Neuronal stem cell (in vitro differentiated cells): ENCODE measurements around the gene THNSL1.

Experiments used
- DNase-seq: peaks from one replicate; pipeline ENCODE4 v3.0.0-alpha.2; 2013; ENCODE audit warnings: low spot score
- H2AFZ ChIP-seq: one replicate; pipeline ENCODE4 v1.6.1; 2013; ENCODE audit warnings: mild to moderate bottlenecking, low read length, inconsistent platforms
- H2AK5ac ChIP-seq: 2 replicates; pipeline ENCODE4 v1.6.1; 2013; ENCODE audit warnings: low read depth, mild to moderate bottlenecking, inconsistent platforms, low read length, moderate library complexity, mixed read lengths
- H2BK120ac ChIP-seq: 2 replicates; pipeline ENCODE4 v1.6.1; 2013; ENCODE audit warnings: low read depth, mild to moderate bottlenecking, inconsistent platforms, low read length, moderate library complexity, mixed read lengths
- H2BK12ac ChIP-seq: one replicate; pipeline ENCODE4 v1.6.1; 2013; ENCODE audit warnings: low read length, inconsistent platforms
- H2BK15ac ChIP-seq: 2 replicates; pipeline ENCODE4 v1.6.1; 2013; ENCODE audit warnings: mild to moderate bottlenecking, low read length, inconsistent platforms, mixed read lengths
- H2BK5ac ChIP-seq: one replicate; pipeline ENCODE4 v1.6.1; 2013; ENCODE audit warnings: inconsistent platforms, mild to moderate bottlenecking, low read length, moderate library complexity
- H3K14ac ChIP-seq: one replicate; pipeline ENCODE4 v1.6.1; 2013; ENCODE audit warnings: low read length, inconsistent platforms
- H3K18ac ChIP-seq: 2 replicates; pipeline ENCODE4 v1.6.1; 2013; ENCODE audit warnings: low read length, inconsistent platforms
- H3K23ac ChIP-seq: 2 replicates; pipeline ENCODE4 v1.6.1; 2013; ENCODE audit warnings: low read depth, mild to moderate bottlenecking, mixed read lengths, low read length, inconsistent platforms; ENCODE audit not compliant: poor library complexity
- H3K27ac ChIP-seq: replicated peaks from 3 replicates; pipeline ENCODE4 v1.5.1; 2013; ENCODE audit warnings: low read length, inconsistent platforms
- H3K27me3 ChIP-seq, 3 experiments: 2 replicates each; pipeline ENCODE4 v1.6.1; 2013; ENCODE audit warnings: low read length in 3 of 3, mild to moderate bottlenecking in 2 of 3, inconsistent platforms in 1 of 3, low read depth in 1 of 3, mixed read lengths in 1 of 3, moderate library complexity in 1 of 3; ENCODE audit not compliant: control insufficient read depth in 3 of 3, insufficient read depth in 3 of 3
- H3K36me3 ChIP-seq, 2 donors: replicated peaks in 1 of 2; 2 replicates each; pipeline ENCODE4 v1.6.1; 2013; ENCODE audit warnings: low read length in 2 of 2; ENCODE audit not compliant: control insufficient read depth in 2 of 2, insufficient read depth in 2 of 2
- H3K4ac ChIP-seq: 2 replicates; pipeline ENCODE4 v1.6.1; 2013; ENCODE audit warnings: inconsistent platforms, mild to moderate bottlenecking, low read length, moderate library complexity
- H3K4me1 ChIP-seq, 2 donors: 1 replicate in 1 of 2; 2 replicates in 1 of 2; pipeline ENCODE4 v1.6.1; 2013; ENCODE audit warnings: low read length in 2 of 2, low read depth in 1 of 2; ENCODE audit not compliant: control insufficient read depth in 2 of 2, insufficient read depth in 1 of 2
- H3K4me2 ChIP-seq: one replicate; pipeline ENCODE4 v1.6.1; 2013; ENCODE audit warnings: mild to moderate bottlenecking, low read length, inconsistent platforms; ENCODE audit not compliant: insufficient read depth, poor library complexity, severe bottlenecking
- H3K4me3 ChIP-seq, 2 donors: 2 replicates each; pipeline ENCODE4 v1.5.1; 2013; ENCODE audit warnings: low read length in 2 of 2, mild to moderate bottlenecking in 2 of 2, inconsistent platforms in 1 of 2, moderate library complexity in 1 of 2
- H3K79me1 ChIP-seq: one replicate; pipeline ENCODE4 v1.6.1; 2013; ENCODE audit warnings: low read depth, mild to moderate bottlenecking, inconsistent platforms, low read length, moderate library complexity
- H3K9ac ChIP-seq: one replicate; pipeline ENCODE4 v1.6.1; 2013; ENCODE audit warnings: mild to moderate bottlenecking, low read depth, low read length, inconsistent platforms; ENCODE audit not compliant: poor library complexity
- H3K9me3 ChIP-seq, 2 donors: replicated peaks in 1 of 2; 2 replicates each; pipeline versions ENCODE3 to v1.6.1; 2013; ENCODE audit warnings: low read length in 2 of 2, mild to moderate bottlenecking in 2 of 2, inconsistent platforms in 1 of 2, low read depth in 1 of 2, mixed read lengths in 1 of 2, moderate library complexity in 1 of 2; ENCODE audit not compliant: control insufficient read depth in 2 of 2, insufficient read depth in 1 of 2
- H4K8ac ChIP-seq: one replicate; pipeline ENCODE4 v1.6.1; 2013; ENCODE audit warnings: low read depth, mild to moderate bottlenecking, inconsistent platforms, low read length, moderate library complexity
- H4K91ac ChIP-seq: one replicate; pipeline ENCODE4 v1.6.1; 2013; ENCODE audit warnings: low read length, low read depth, mild to moderate bottlenecking, inconsistent platforms; ENCODE audit not compliant: poor library complexity
- WGBS, 2 donors: extraction: QIAGEN DNeasy Blood & Tissue Kit; methylation state at CpG; one replicate each; pipeline ENCODE4 v1.1.7; 2013; ENCODE audit warnings: missing lambda C conversion rate in 2 of 2, mixed read lengths in 1 of 2; ENCODE audit not compliant: insufficient read length in 2 of 2, insufficient replicate concordance in 1 of 2; ENCODE audit errors: extremely low coverage in 2 of 2; 5-methylcytosine and 5-hydroxymethylcytosine counted together

Gene THNSL1

DNA sequence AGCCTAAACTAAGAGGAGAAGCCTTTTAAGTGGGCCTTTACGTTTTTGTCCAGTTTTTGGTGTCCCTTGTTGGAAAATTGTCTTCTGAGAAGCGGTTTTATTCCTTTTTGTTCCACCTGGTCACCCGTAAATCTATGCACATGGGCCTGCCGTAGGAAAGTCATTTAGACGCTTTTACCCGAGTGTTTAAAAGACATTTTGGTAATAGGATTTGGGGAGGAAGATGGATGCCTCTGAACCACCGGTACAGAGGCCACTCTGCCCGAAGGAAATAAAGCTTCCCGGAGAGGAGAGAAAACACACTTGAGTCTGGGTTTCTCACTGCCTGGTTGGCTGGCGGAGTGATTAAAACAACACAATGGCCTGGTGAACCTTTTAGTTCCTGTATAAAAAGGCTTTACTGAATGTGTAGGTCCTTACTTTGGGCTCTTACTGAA lies 760 bp downstream of the THNSL1 start:
- Histone ChIP-seq H3K36me3 (peaks cover 0 to 6% of the 10 kb centered on the region in 2 donors), H3K79me1 (no peaks in the 10 kb centered on the region), H3K27ac (peak overlapping the region; percentile 99), H3K4me3 (peak overlapping the region; percentile 80 to 85), H3K9ac (no peak overlapping the region), H3K4ac (no peak overlapping the region), H2BK120ac (no peak overlapping the region), H3K23ac (peak overlapping the region; percentile 87), H3K27me3 (no peaks in the 10 kb centered on the region), H2AK5ac (no peak overlapping the region), H4K91ac (no peak overlapping the region), H3K18ac (peak overlapping the region; percentile 100), H3K14ac (no peak overlapping the region), H3K4me2 (peak overlapping the region; percentile 94), H2AFZ (peak overlapping the region; percentile 85), H3K4me1 (peaks cover 0 to 1% of the 10 kb centered on the region in 2 donors), H2BK5ac (peak overlapping the region; percentile 70), H2BK12ac (no peak overlapping the region), H2BK15ac (no peak overlapping the region), H3K9me3 (no peaks in the 10 kb centered on the region), H4K8ac (no peak overlapping the region)
- no CpG with 5 or more reads among the region's 10 CpGs for WGBS, 2 donors
- DNase-seq, result no peak

DNA sequence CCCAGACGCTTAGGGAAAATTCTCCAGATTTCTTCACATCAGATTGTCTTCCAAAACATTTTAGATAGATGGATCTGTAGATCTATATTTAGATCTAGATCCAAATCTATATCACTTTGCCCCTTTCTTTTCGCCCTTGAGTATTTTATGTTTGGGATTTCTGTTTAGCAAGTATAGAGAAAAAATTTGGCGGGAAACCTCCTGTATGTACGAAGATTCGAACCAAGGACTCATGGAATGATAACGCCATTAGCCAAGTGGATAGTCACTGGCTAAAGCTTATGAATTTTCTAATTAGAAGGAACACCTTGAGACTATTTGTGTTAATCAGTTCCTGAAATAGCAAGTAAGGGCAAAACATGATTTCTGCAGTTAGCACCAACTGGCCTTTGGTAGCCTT lies 1.2 kb downstream of the THNSL1 start:
- no peaks in the 10 kb centered on the region for H3K27me3 ChIP-seq
- no peak overlapping the region for H3K18ac ChIP-seq
- H2BK15ac ChIP-seq, result no peak overlapping the region
- no peak overlapping the region for H2BK12ac ChIP-seq
- no peak overlapping the region for H2AK5ac ChIP-seq
- no peak overlapping the region for H3K9ac ChIP-seq
- H3K4ac ChIP-seq, result no peak overlapping the region
- no peak overlapping the region for H2BK120ac ChIP-seq
- no peak overlapping the region for H3K27ac ChIP-seq
- H2AFZ ChIP-seq, result no peak overlapping the region
- no peak overlapping the region for H4K8ac ChIP-seq
- H3K23ac ChIP-seq, result no peak overlapping the region
- WGBS, 2 donors, result no CpG with 5 or more reads among the region's 6 CpGs
- H4K91ac ChIP-seq, result no peak overlapping the region
- H3K79me1 ChIP-seq, result no peaks in the 10 kb centered on the region
- H3K4me2 ChIP-seq, result no peak overlapping the region
- peak overlapping the region in 1 of 2 donors; percentile 80 for H3K4me3 ChIP-seq
- no peak overlapping the region for H2BK5ac ChIP-seq
- DNase-seq, result no peak
- H3K36me3 ChIP-seq, result peaks cover 0 to 7% of the 10 kb centered on the region in 2 donors
- H3K14ac ChIP-seq, result no peak overlapping the region
- no peaks in the 10 kb centered on the region for H3K9me3 ChIP-seq
- H3K4me1 ChIP-seq, result peaks cover 0 to 1% of the 10 kb centered on the region in 2 donors

DNA sequence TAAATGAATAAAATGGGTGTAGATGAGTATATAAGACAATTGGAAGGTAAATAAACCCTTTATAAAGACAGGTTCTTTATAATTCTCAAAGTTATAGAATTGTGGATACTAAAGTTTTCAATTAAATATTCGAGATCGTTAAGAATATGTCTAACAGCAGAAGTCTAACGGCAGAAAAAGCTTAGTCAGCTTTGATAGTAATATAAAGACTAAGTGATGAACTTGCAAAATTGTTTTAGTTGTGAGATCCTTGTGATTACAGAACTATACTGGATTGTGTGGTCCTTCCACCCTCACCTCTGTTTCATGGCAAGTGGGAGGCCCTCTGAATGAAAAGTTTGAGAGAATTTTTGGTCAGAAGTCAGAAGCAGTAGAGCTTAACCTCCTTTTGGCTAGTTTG lies 2.3 kb downstream of the THNSL1 start:
- Histone ChIP-seq H3K4me2 (no peak overlapping the region), H2BK12ac (no peak overlapping the region), H3K18ac (no peak overlapping the region), H4K8ac (no peak overlapping the region), H2BK120ac (no peak overlapping the region), H3K23ac (no peak overlapping the region), H3K9ac (no peak overlapping the region), H3K27me3 (no peaks in the 10 kb centered on the region), H2BK15ac (no peak overlapping the region), H3K14ac (no peak overlapping the region), H3K4me3 (no peak overlapping the region), H3K4ac (no peak overlapping the region), H2BK5ac (no peak overlapping the region), H2AFZ (no peak overlapping the region), H3K9me3 (no peaks in the 10 kb centered on the region), H3K79me1 (no peaks in the 10 kb centered on the region), H2AK5ac (no peak overlapping the region), H3K36me3 (peaks cover 0 to 7% of the 10 kb centered on the region in 2 donors), H3K27ac (no peak overlapping the region), H4K91ac (no peak overlapping the region), H3K4me1 (peaks cover 0 to 1% of the 10 kb centered on the region in 2 donors)
- no peak for DNase-seq
- no CpG with 5 or more reads among the region's 3 CpGs for WGBS, 2 donors

DNA sequence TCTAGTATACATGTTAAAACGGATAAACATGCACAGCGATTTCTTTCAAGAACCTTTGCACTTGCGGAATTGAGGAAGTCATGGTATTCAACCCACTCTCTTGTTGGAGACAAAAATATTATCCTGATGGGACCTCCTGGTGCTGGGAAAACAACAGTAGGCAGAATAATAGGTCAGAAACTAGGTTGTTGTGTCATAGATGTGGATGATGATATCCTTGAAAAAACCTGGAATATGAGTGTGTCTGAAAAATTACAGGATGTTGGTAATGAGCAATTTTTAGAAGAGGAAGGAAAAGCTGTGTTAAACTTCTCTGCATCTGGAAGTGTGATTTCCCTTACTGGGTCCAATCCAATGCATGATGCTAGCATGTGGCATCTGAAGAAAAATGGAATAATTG lies 6.9 kb downstream of the THNSL1 start:
- Histone ChIP-seq H3K27me3 (no peaks in the 10 kb centered on the region), H4K8ac (no peak overlapping the region), H4K91ac (no peak overlapping the region), H3K9me3 (no peaks in the 10 kb centered on the region), H3K9ac (no peak overlapping the region), H2BK120ac (no peak overlapping the region), H2AFZ (no peak overlapping the region), H2AK5ac (no peak overlapping the region), H3K36me3 (peaks cover 0 to 7% of the 10 kb centered on the region in 2 donors), H3K27ac (no peak overlapping the region), H2BK15ac (no peak overlapping the region), H3K4me1 (no peaks in the 10 kb centered on the region), H2BK12ac (no peak overlapping the region), H3K4me3 (no peak overlapping the region), H2BK5ac (no peak overlapping the region), H3K18ac (no peak overlapping the region), H3K4me2 (no peak overlapping the region), H3K4ac (no peak overlapping the region), H3K14ac (no peak overlapping the region), H3K23ac (no peak overlapping the region), H3K79me1 (no peaks in the 10 kb centered on the region)
- DNase-seq, result no peak
- no CpG with 5 or more reads among the region's 3 CpGs for WGBS, 2 donors
